K562 (cell line): ENCODE results near the gene C3. TPM values are rescaled to one million over a fixed set of nuclear protein-coding genes. Genes with fewer than 3 reads are reported as not detected.

Experiments used
- ATAC-seq: fragments of 200-7000 bp; cut with Tn5 transposase; 3 replicates; pipeline ENCODE4 v1.9.1; 2020; ENCODE audit warnings: moderate library complexity
- BruUV-seq: library from RNA; stranded (reverse); fragments of 400-500 nt; replicated peaks from 2 replicates; lab custom pipeline; 2021; lab: Mats Ljungman, UMichigan
- CTCF ChIA-PET: fragments of 300-600 bp; formaldehyde crosslinking; extraction: SDS; loops from one replicate; lab custom pipeline; 2021; ENCODE audit warnings: low intra/inter-chr PET ratio; lab: Yijun Ruan, JAX
- POLR2A ChIA-PET: fragments of 300-600, 350-650 bp; sonication (Branson Sonifier 250); formaldehyde crosslinking; extraction: SDS; loops from one replicate; lab custom pipeline; 2021; ENCODE audit warnings: antibody characterized with exemption, inconsistent platforms; lab: Yijun Ruan, JAX
- DNase-seq, 4 experiments: peaks; one replicate each; pipeline versions ENCODE4 v3.0.0 to v3.0.0-alpha.2; 2011 to 2018; ENCODE audit warnings: low spot score in 3 of 4, mixed read lengths in 3 of 4; ENCODE audit errors: extremely low read depth in 1 of 4
- FAIRE-seq: peaks from 2 replicates; lab custom pipeline; 2011; peaks lifted over from hg19 to GRCh38; lab: Jason Lieb, UNC
- H2AFZ ChIP-seq: 2 replicates; pipeline ENCODE4 v1.6.0; 2011; ENCODE audit warnings: low read depth, low read length, control low read depth, inconsistent platforms
- H3K27ac ChIP-seq: fragments of 200-600 bp; 3 replicates; pipeline ENCODE4 v1.8.0; 2011; ENCODE audit warnings: low read depth, mild to moderate bottlenecking, control low read depth, inconsistent platforms, low read length, moderate library complexity, mixed read lengths; ENCODE audit errors: extremely low read depth
- H3K27me3 ChIP-seq, 2 experiments: fragments of 300-600 bp in 1 of 2; 2 replicates in 1 of 2; 3 replicates in 1 of 2; pipeline versions ENCODE4 v1.6.0 to v1.8.0; 2011; ENCODE audit warnings: inconsistent platforms in 2 of 2, low read length in 2 of 2, mild to moderate bottlenecking in 1 of 2, mixed read lengths in 1 of 2, moderate library complexity in 1 of 2; ENCODE audit not compliant: control insufficient read depth in 2 of 2, insufficient read depth in 2 of 2
- H3K36me3 ChIP-seq: fragments of 300-600 bp; 3 replicates; pipeline ENCODE4 v1.8.0; 2011; ENCODE audit warnings: mild to moderate bottlenecking, low read length, inconsistent platforms; ENCODE audit not compliant: control insufficient read depth, insufficient read depth
- H3K4me1 ChIP-seq, 2 experiments: fragments of 200-600 bp in 1 of 2; replicated peaks in 1 of 2; 2 replicates in 1 of 2; 3 replicates in 1 of 2; pipeline versions ENCODE4 v1.5.1 to v1.8.0; 2011; ENCODE audit warnings: inconsistent platforms in 2 of 2, low read length in 2 of 2, mild to moderate bottlenecking in 1 of 2, mixed read lengths in 1 of 2, moderate library complexity in 1 of 2; ENCODE audit not compliant: control insufficient read depth in 2 of 2, insufficient read depth in 2 of 2
- H3K4me2 ChIP-seq: 2 replicates; pipeline ENCODE4 v1.6.1; 2011; ENCODE audit warnings: low read length, control low read depth, inconsistent platforms, mixed read lengths; ENCODE audit not compliant: insufficient read depth
- H3K4me3 ChIP-seq: fragments of 200-600 bp; sonication (generic), shearing (Covaris generic); 2 replicates; pipeline ENCODE4 v1.5.1; 2016; ENCODE audit warnings: control low read depth, inconsistent platforms
- H3K79me2 ChIP-seq: fragments of 200-600 bp; 3 replicates; pipeline ENCODE4 v1.8.0; 2011; ENCODE audit warnings: low read length, inconsistent platforms; ENCODE audit not compliant: control insufficient read depth, insufficient read depth
- H3K9ac ChIP-seq, 2 experiments: 2 replicates each; pipeline versions ENCODE4 v1.6.0 to v1.6.1; 2011; ENCODE audit warnings: low read depth in 2 of 2, low read length in 2 of 2, control low read depth in 1 of 2, inconsistent platforms in 1 of 2, mild to moderate bottlenecking in 1 of 2, mixed read lengths in 1 of 2; ENCODE audit not compliant: insufficient read depth in 1 of 2
- H3K9me1 ChIP-seq: one replicate; pipeline ENCODE4 v1.6.0; 2011; ENCODE audit warnings: inconsistent platforms, mild to moderate bottlenecking, low read length, moderate library complexity; ENCODE audit not compliant: control insufficient read depth, insufficient read depth
- H3K9me3 ChIP-seq: replicated peaks from 2 replicates; pipeline ENCODE4 v1.5.1; 2011; ENCODE audit warnings: low read depth, low read length, inconsistent platforms; ENCODE audit not compliant: control insufficient read depth, insufficient read depth
- H4K20me1 ChIP-seq: replicated peaks from 2 replicates; pipeline ENCODE4 v1.6.1; 2011; ENCODE audit warnings: low read length, inconsistent platforms, mixed read lengths; ENCODE audit not compliant: control insufficient read depth, insufficient read depth
- BCOR ChIP-seq: fragments of 450-650 bp; IDR thresholded peaks from 2 replicates; pipeline ENCODE4 v1.6.1; 2016
- ELF4 ChIP-seq: fragments of 450-650 bp; formaldehyde crosslinking; IDR thresholded peaks from 2 replicates; pipeline ENCODE4 v1.4.0; 2022; ENCODE audit warnings: missing genetic modification characterization
- KDM1A ChIP-seq, 2 experiments: fragments of 450-650 bp; IDR thresholded peaks; 2 replicates each; pipeline ENCODE4 v1.6.1; 2016; ENCODE audit warnings: mild to moderate bottlenecking in 2 of 2
- RBM25 ChIP-seq: fragments of 200-400 bp; formaldehyde crosslinking; IDR thresholded peaks from 2 replicates; pipeline ENCODE4 v1.6.1; 2018; ENCODE audit warnings: low read length, low read depth, moderate library complexity; ENCODE audit not compliant: severe bottlenecking
- TCF7 ChIP-seq: sonication (generic); IDR thresholded peaks from 2 replicates; pipeline ENCODE4 v1.6.1; 2016; ENCODE audit warnings: antibody characterized with exemption, borderline replicate concordance
- WHSC1 ChIP-seq: IDR thresholded peaks from one replicate; pipeline ENCODE4 v1.6.1; 2012; ENCODE audit warnings: low read length, control low read depth, inconsistent platforms
- ZHX1 ChIP-seq: fragments of 150-350 bp; conservative IDR thresholded peaks from 2 replicates; pipeline ENCODE4 v1.6.1; 2014; ENCODE audit warnings: low read length
- WGBS: fragments of 100-300 bp; shearing (Covaris generic); methylation state at CpG from one replicate; pipeline ENCODE4 v1.1.6; 2016; ENCODE audit warnings: low coverage, mixed read lengths; ENCODE audit not compliant: insufficient coverage; ENCODE audit errors: missing lambda C conversion rate; 5-methylcytosine and 5-hydroxymethylcytosine counted together
- in situ Hi-C: fragments of 300-500 bp; cut with MboI; formaldehyde crosslinking; loops from 4 replicates; pipeline ENCODE4 v1.15.0; 2018; ENCODE audit warnings: inconsistent platforms, mixed read lengths
- intact Hi-C: fragments of 100-400 bp; cut with micrococcal nuclease; formaldehyde crosslinking; loops from 2 replicates; pipeline ENCODE4 v1.14.2; 2022
- polyA plus RNA-seq, 8 experiments: library from polyadenylated mRNA; depleted of rRNA in 4 of 8; stranded (reverse) in 5 of 8; unstranded in 3 of 8; fragments of >200 nt; fragmentation: Nextera tagmentation in 2 of 8; fragmentation: Illumina TruSeq in 1 of 8; extraction: Ambion mirVana in 2 of 8; extraction: Trizol in 1 of 8; gene quantifications; 2 replicates each; pipeline versions ENCODE4 v1.2.1 to v1.2.3, GENCODE V29; 2011 to 2014; ENCODE audit warnings: inconsistent platforms in 1 of 8, missing spikeins in 1 of 8
- total RNA-seq, 7 experiments: library from RNA; depleted of rRNA in 6 of 7; stranded (reverse); fragments of >200 nt in 6 of 7; fragmentation: Illumina TruSeq in 2 of 7; extraction: Trizol in 2 of 7; gene quantifications; 2 replicates each; pipeline versions ENCODE4 v1.2.1 to v1.2.3, GENCODE V29; 2011 to 2021; ENCODE audit warnings: low replicate concordance in 1 of 7

C3 gene
- total and polyA plus RNA-seq, 9 of the 15 experiments (the other 6 are each of a cell fraction or from before 2014, with no cell fraction given): 0.59 to 10.6 (median 2.2) TPM

- in situ Hi-C loops: no loop called here
These were observed 30.1 kb downstream of the C3 start for GRCh38 chr19:6690160-6690885.

More at GRCh38 chr19:6690160-6690885, 30.1 kb downstream of the C3 start:
- H3K4me3 ChIP-seq: no peak overlapping the region
- no peaks in the 10 kb centered on the region for H3K27me3 ChIP-seq
- CTCF ChIA-PET: no interaction called here
- H3K36me3 ChIP-seq: no peaks in the 10 kb centered on the region
- no peak for ATAC-seq
- POLR2A ChIA-PET: interaction anchor here (0.5 kb wide), 1 partner anchor 118 kb away, joined by 3 read pairs; no protein-coding TSS in a partner anchor
- no peaks in the 10 kb centered on the region; the same call in 1 of the 2 replicates for H3K9me3 ChIP-seq
- H3K27ac ChIP-seq: no peak overlapping the region
- no peaks in the 10 kb centered on the region for H4K20me1 ChIP-seq
- TF ChIP-seq TCF7: no peak
- peak; percentile 75 for TF ChIP-seq RBM25
- TF ChIP-seq KDM1A (IDR thresholded peaks at IDR 0.05): peak in 1 of 2 experiments; percentile 37; a peak in 2 of 4 replicates
- no peak for TF ChIP-seq ELF4 (CRISPR knock-in tag)
- TF ChIP-seq ZHX1: no peak
- TF ChIP-seq BCOR: peak; percentile 65; the same call in 1 of the 2 replicates
- no peak for TF ChIP-seq WHSC1
- TF ChIP-seq, all 486 proteins: peak for 3
- no peak overlapping the region for H2AFZ ChIP-seq
- no TSS peak for BruUV-seq
- no peak for DNase-seq
- H3K4me2 ChIP-seq: no peak overlapping the region
- WGBS: 32% methylated on average over 11 of the region's 11 CpGs
- FAIRE-seq: no peak
- H3K9ac ChIP-seq: no peak overlapping the region
- no peaks in the 10 kb centered on the region for H3K9me1 ChIP-seq
- intact Hi-C loops: no loop called here
- no peaks in the 10 kb centered on the region for H3K79me2 ChIP-seq
- H3K4me1 ChIP-seq: peaks cover 0 to 21% of the 10 kb centered on the region in 2 experiments; a peak in 2 of 5 replicates
